ENCODE data around the gene CASZ1. TPM values are rescaled to one million over a fixed set of nuclear protein-coding genes. Genes with fewer than 3 reads are reported as not detected.

Gene CASZ1
- total RNA-seq, 1 experiment from 2014 or later, result 27.8 TPM

- ATAC-seq (no peak), DNase-seq (ENCODE audit: low read depth, low spot score) (no peak)
- BruUV-seq (replicated peaks), result no TSS peak
- ChIA-PET POLR2A (no interaction called here), CTCF (no interaction called here)
- in situ Hi-C loops (cut with HindIII; ENCODE audit: low pct_unique_long_range_greater_than_20kb, low sequenced_read_pairs) (no loop called here), intact Hi-C loops (cut with micrococcal nuclease; ENCODE audit: unreplicated experiment) (no loop called here)
- Histone ChIP-seq H3K27me3 (ENCODE audit: control insufficient read depth, insufficient read depth, low read length) (no peaks in the 10 kb centered on the region), H3K4me1 (ENCODE audit: control insufficient read depth, insufficient read depth, low read length) (no peaks in the 10 kb centered on the region), H3K27ac (ENCODE audit: low read length) (no peak overlapping the region), H3K36me3 (ENCODE audit: control insufficient read depth, insufficient read depth, low read length) (no peaks in the 10 kb centered on the region), H3K9me3 (ENCODE audit: control insufficient read depth, insufficient read depth, low read depth, low read length) (no peaks in the 10 kb centered on the region), H3K4me3 (ENCODE audit: low read depth in 2 of 2, low read length in 2 of 2) (no peak overlapping the region)
- TF ChIP-seq SIN3A (IDR thresholded peaks at IDR 0.05; ENCODE audit: borderline replicate concordance, insufficient read depth, low read depth, low read length) (no peak), REST (IDR thresholded peaks at IDR 0.05; ENCODE audit: insufficient read depth in 1 of 2, low read depth in 2 of 2, low read length in 1 of 2) (no peak), POLR2AphosphoS5 (IDR thresholded peaks at IDR 0.05; ENCODE audit: low read depth, low read length) (no peak), CTCF (IDR thresholded peaks at IDR 0.05) (no peak), TCF7L2 (IDR thresholded peaks at IDR 0.05; ENCODE audit: low read depth, low read length) (no peak)
Observed at GRCh38 chr1:10815858-10816195, 19.4 kb upstream of the CASZ1 start.

GRCh38 chr1:10814976-10815857, 18.8 kb upstream of the CASZ1 start:
- BruUV-seq (replicated peaks), result no TSS peak
- in situ Hi-C loops (cut with HindIII; ENCODE audit: low pct_unique_long_range_greater_than_20kb, low sequenced_read_pairs), result no loop called here
- POLR2A ChIA-PET, result no interaction called here

More at GRCh38 chr1:10814976-10815857, 18.8 kb upstream of the CASZ1 start:
- H3K27me3 ChIP-seq (ENCODE audit: control insufficient read depth, insufficient read depth, low read length), result no peaks in the 10 kb centered on the region
- no peaks in the 10 kb centered on the region for H3K4me1 ChIP-seq (ENCODE audit: control insufficient read depth, insufficient read depth, low read length)
- intact Hi-C loops (cut with micrococcal nuclease; ENCODE audit: unreplicated experiment), result no loop called here
- H3K9me3 ChIP-seq (ENCODE audit: control insufficient read depth, insufficient read depth, low read depth, low read length), result no peaks in the 10 kb centered on the region
- CTCF ChIA-PET, result no interaction called here
- no peak overlapping the region for H3K4me3 ChIP-seq (ENCODE audit: low read depth in 2 of 2, low read length in 2 of 2)
- TF ChIP-seq CTCF (IDR thresholded peaks at IDR 0.05) (no peak), REST (IDR thresholded peaks at IDR 0.05; ENCODE audit: insufficient read depth in 1 of 2, low read depth in 2 of 2, low read length in 1 of 2) (no peak), POLR2AphosphoS5 (IDR thresholded peaks at IDR 0.05; ENCODE audit: low read depth, low read length) (no peak), SIN3A (IDR thresholded peaks at IDR 0.05; ENCODE audit: borderline replicate concordance, insufficient read depth, low read depth, low read length) (no peak), TCF7L2 (IDR thresholded peaks at IDR 0.05; ENCODE audit: low read depth, low read length) (no peak)
- H3K27ac ChIP-seq (ENCODE audit: low read length), result no peak overlapping the region
- no peaks in the 10 kb centered on the region for H3K36me3 ChIP-seq (ENCODE audit: control insufficient read depth, insufficient read depth, low read length)
- ATAC-seq (no peak), DNase-seq (ENCODE audit: low read depth, low spot score) (no peak)

Data from Panc1 (cell line).